ENCODE data around the gene BPTF. TPM values are rescaled to one million over a fixed set of nuclear protein-coding genes. Genes with fewer than 3 reads are reported as not detected.
"Not testable (repeated sequence)": the region's sequence is repeated elsewhere in the genome, so short reads cannot be mapped to it uniquely, and the experiment has no call there.

BPTF gene
- polyA plus RNA-seq, 1 experiment: 46.0 TPM

DNA sequence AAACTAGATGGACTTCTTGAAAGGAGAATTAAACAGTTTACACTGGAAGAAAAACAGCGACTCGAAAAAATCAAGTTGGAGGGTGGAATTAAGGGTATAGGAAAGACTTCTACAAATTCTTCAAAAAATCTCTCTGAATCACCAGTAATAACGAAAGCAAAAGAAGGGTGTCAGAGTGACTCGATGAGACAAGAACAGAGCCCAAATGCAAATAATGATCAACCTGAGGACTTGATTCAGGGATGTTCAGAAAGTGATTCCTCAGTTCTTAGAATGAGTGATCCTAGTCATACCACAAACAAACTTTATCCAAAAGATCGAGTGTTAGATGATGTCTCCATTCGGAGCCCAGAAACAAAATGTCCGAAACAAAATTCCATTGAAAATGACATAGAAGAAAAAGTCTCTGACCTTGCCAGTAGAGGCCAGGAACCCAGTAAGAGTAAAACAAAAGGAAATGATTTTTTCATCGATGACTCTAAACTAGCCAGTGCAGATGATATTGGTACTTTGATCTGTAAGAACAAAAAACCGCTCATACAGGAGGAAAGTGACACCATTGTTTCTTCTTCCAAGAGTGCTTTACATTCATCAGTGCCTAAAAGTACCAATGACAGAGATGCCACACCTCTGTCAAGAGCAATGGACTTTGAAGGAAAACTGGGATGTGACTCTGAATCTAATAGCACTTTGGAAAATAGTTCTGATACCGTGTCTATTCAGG is 85.9 kb downstream of the BPTF start:
- no peak overlapping the region for H3K4me3 ChIP-seq (ENCODE audit: low read depth, low read length)
- ChIA-PET CTCF (no interaction called here), POLR2A (no interaction called here)
- H3K9me3 ChIP-seq (ENCODE audit: control insufficient read depth, insufficient read depth, low read length): no peaks in the 10 kb centered on the region
- TF ChIP-seq, protein P1, sequence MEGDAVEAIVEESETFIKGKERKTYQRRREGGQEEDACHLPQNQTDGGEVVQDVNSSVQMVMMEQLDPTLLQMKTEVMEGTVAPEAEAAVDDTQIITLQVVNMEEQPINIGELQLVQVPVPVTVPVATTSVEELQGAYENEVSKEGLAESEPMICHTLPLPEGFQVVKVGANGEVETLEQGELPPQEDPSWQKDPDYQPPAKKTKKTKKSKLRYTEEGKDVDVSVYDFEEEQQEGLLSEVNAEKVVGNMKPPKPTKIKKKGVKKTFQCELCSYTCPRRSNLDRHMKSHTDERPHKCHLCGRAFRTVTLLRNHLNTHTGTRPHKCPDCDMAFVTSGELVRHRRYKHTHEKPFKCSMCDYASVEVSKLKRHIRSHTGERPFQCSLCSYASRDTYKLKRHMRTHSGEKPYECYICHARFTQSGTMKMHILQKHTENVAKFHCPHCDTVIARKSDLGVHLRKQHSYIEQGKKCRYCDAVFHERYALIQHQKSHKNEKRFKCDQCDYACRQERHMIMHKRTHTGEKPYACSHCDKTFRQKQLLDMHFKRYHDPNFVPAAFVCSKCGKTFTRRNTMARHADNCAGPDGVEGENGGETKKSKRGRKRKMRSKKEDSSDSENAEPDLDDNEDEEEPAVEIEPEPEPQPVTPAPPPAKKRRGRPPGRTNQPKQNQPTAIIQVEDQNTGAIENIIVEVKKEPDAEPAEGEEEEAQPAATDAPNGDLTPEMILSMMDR (IDR thresholded peaks at IDR 0.05; ENCODE audit: low read depth, low read length): no peak
- H3K27ac ChIP-seq (ENCODE audit: low read depth, low read length): no peak overlapping the region
- no peak for DNase-seq (ENCODE audit: low read depth, low spot score)
- H3K27me3 ChIP-seq (ENCODE audit: control insufficient read depth, insufficient read depth, low read length): no peaks in the 10 kb centered on the region

DNA sequence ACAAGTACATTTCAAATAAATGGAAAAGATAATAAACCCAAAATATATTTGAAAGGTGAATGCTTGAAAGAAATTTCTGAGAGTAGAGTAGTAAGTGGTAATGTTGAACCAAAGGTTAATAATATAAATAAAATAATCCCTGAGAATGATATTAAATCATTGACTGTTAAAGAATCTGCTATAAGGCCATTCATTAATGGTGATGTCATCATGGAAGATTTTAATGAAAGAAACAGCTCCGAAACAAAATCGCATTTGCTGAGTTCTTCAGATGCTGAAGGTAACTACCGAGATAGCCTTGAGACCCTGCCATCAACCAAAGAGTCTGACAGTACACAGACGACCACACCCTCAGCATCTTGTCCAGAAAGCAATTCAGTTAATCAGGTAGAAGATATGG is 86.8 kb downstream of the BPTF start:
- Histone ChIP-seq H3K27me3 (ENCODE audit: control insufficient read depth, insufficient read depth, low read length) (no peaks in the 10 kb centered on the region), H3K9me3 (ENCODE audit: control insufficient read depth, insufficient read depth, low read length) (no peaks in the 10 kb centered on the region), H3K4me3 (ENCODE audit: low read depth, low read length) (no peak overlapping the region), H3K27ac (ENCODE audit: low read depth, low read length) (no peak overlapping the region)
- TF ChIP-seq, protein P1 (IDR thresholded peaks at IDR 0.05; ENCODE audit: low read depth, low read length): no peak
- DNase-seq (ENCODE audit: low read depth, low spot score): no peak
- POLR2A ChIA-PET: no interaction called here
- CTCF ChIA-PET: no interaction called here

DNA sequence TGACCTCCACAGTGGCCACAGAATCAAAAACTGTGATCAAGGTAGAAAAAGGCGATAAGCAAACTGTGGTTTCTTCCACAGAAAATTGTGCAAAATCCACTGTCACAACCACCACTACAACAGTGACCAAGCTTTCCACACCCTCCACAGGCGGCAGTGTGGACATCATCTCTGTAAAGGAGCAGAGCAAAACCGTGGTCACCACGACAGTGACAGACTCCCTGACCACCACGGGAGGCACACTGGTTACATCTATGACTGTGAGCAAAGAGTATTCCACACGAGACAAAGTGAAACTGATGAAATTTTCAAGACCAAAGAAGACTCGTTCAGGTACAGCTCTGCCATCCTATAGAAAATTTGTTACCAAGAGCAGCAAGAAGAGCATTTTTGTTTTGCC is 87.4 kb downstream of the BPTF start:
- TF ChIP-seq, protein P1 (IDR thresholded peaks at IDR 0.05; ENCODE audit: low read depth, low read length): no peak
- ChIA-PET CTCF (no interaction called here), POLR2A (no interaction called here)
- Histone ChIP-seq H3K9me3 (ENCODE audit: control insufficient read depth, insufficient read depth, low read length) (no peaks in the 10 kb centered on the region), H3K4me3 (ENCODE audit: low read depth, low read length) (no peak overlapping the region), H3K27ac (ENCODE audit: low read depth, low read length) (no peak overlapping the region), H3K27me3 (ENCODE audit: control insufficient read depth, insufficient read depth, low read length) (no peaks in the 10 kb centered on the region)
- DNase-seq (ENCODE audit: low read depth, low spot score): no peak

DNA sequence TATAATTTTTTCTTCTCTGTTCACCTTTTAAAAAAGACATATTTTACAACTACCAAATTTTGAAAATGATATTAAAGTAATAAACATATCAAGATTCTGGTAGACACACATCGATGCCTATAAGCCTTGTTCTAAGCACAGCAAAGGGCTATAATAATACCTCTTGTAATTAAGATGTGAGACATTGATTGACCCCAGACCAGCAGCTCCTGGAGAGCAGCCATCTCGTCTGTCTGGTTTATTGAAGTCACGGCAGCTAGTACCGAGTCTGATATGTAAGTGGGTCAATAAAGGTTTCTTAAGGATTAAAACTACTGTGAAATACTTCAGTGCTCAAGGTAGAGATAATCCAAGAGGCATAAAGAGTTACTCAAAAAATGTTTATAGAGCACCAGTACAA is 94.9 kb downstream of the BPTF start:
- TF ChIP-seq, protein P1 (IDR thresholded peaks at IDR 0.05; ENCODE audit: low read depth, low read length): no peak
- DNase-seq (ENCODE audit: low read depth, low spot score): no peak
- Histone ChIP-seq H3K4me3 (ENCODE audit: low read depth, low read length) (no peak overlapping the region), H3K9me3 (ENCODE audit: control insufficient read depth, insufficient read depth, low read length) (no peaks in the 10 kb centered on the region), H3K27me3 (ENCODE audit: control insufficient read depth, insufficient read depth, low read length) (no peaks in the 10 kb centered on the region), H3K27ac (ENCODE audit: low read depth, low read length) (no peak overlapping the region)
- ChIA-PET POLR2A (no interaction called here), CTCF (no interaction called here)

DNA sequence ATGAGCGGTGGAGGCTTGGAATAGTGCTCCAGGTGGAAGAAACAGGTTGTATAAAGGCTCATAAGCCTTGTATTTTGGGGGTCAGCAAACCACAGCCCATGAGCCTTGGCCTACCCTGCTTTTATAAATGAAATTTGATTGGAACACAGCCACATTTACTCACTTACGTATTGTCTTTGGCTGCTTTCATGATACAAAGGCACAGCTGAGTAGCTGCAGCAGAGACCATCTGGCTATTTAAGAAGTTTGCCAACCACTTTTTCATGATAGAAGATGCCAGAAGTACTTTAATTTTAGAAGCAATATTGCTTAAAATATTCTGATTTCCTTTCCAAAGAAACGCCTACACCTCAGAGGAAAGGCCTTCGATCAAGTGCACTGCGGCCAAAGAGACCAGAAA is 97.2 kb downstream of the BPTF start:
- DNase-seq (ENCODE audit: low read depth, low spot score): no peak
- TF ChIP-seq, protein P1 (IDR thresholded peaks at IDR 0.05; ENCODE audit: low read depth, low read length): no peak
- ChIA-PET POLR2A (no interaction called here), CTCF (no interaction called here)
- Histone ChIP-seq H3K27me3 (ENCODE audit: control insufficient read depth, insufficient read depth, low read length) (no peaks in the 10 kb centered on the region), H3K4me3 (ENCODE audit: low read depth, low read length) (no peak overlapping the region), H3K27ac (ENCODE audit: low read depth, low read length) (no peak overlapping the region), H3K9me3 (ENCODE audit: control insufficient read depth, insufficient read depth, low read length) (no peaks in the 10 kb centered on the region)

DNA sequence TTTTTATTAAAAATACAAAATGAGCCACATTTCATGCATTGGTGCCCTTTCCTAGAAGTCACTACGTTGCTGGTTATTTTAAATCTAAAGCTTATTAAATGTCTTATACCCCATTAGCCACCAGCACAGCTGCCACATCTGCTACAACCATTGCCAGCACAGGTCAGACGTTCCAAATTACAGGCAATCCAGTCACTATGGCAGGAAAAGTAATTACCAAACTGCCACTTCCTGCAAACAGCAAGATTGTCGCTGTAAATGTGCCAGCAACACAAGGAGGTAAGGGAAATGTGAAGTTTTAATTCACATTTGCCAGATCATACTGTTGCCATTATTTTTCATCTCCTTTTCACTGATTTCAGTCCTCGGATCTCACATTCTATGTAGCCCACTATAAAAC is 103.5 kb downstream of the BPTF start:
- CTCF ChIA-PET; H3K27me3 ChIP-seq (ENCODE audit: control insufficient read depth, insufficient read depth, low read length); POLR2A ChIA-PET; DNase-seq (ENCODE audit: low read depth, low spot score); H3K4me3 ChIP-seq (ENCODE audit: low read depth, low read length); H3K9me3 ChIP-seq (ENCODE audit: control insufficient read depth, insufficient read depth, low read length); H3K27ac ChIP-seq (ENCODE audit: low read depth, low read length): not testable (repeated sequence)

All from AG04450 (cell line).